ENCODE results near the gene SAYSD1. TPM values are rescaled to one million over a fixed set of nuclear protein-coding genes. Genes with fewer than 3 reads are reported as not detected.

The SAYSD1 gene
- total and polyA plus RNA-seq, 2 donors, result 12.6 to 20.1 TPM

GRCh38 chr6:39130691-39131090 is 15.7 kb upstream of the SAYSD1 start:
- Histone ChIP-seq H3K4me1 (ENCODE audit: insufficient read depth) (no peaks in the 10 kb centered on the region), H3K36me3 (ENCODE audit: insufficient read depth) (no peaks in the 10 kb centered on the region), H3K27ac (ENCODE audit: low read depth) (no peak overlapping the region), H3K4me3 (ENCODE audit: low read depth, low read length) (no peak overlapping the region)
- 86% methylated on average over 1 of the region's 1 CpG for WGBS
- DNase-seq (ENCODE audit: extremely low spot score), result no peak

- Histone ChIP-seq H3K4me3 (ENCODE audit: low read depth, low read length) (no peak overlapping the region), H3K36me3 (ENCODE audit: insufficient read depth) (no peaks in the 10 kb centered on the region), H3K27ac (ENCODE audit: low read depth) (no peak overlapping the region)
Measured at GRCh38 chr6:39128832-39129231, 13.8 kb upstream of the SAYSD1 start.

GRCh38 chr6:39128106-39128505 is 13.1 kb upstream of the SAYSD1 start:
- Histone ChIP-seq H3K4me3 (ENCODE audit: low read depth, low read length) (no peak overlapping the region), H3K36me3 (ENCODE audit: insufficient read depth) (no peaks in the 10 kb centered on the region), H3K4me1 (ENCODE audit: insufficient read depth) (no peaks in the 10 kb centered on the region), H3K27ac (ENCODE audit: low read depth) (no peak overlapping the region)
- 71% methylated on average over 3 of the region's 3 CpGs for WGBS
- DNase-seq (ENCODE audit: extremely low spot score), result no peak

More at GRCh38 chr6:39128832-39129231, 13.8 kb upstream of the SAYSD1 start:
- DNase-seq (ENCODE audit: extremely low spot score), result no peak
- no peaks in the 10 kb centered on the region for H3K4me1 ChIP-seq (ENCODE audit: insufficient read depth)

- Histone ChIP-seq H3K27ac (ENCODE audit: low read depth) (no peak overlapping the region), H3K36me3 (ENCODE audit: insufficient read depth) (no peaks in the 10 kb centered on the region), H3K4me1 (ENCODE audit: insufficient read depth) (no peaks in the 10 kb centered on the region), H3K4me3 (ENCODE audit: low read depth, low read length) (no peak overlapping the region)
- DNase-seq (ENCODE audit: extremely low spot score), result no peak
Measured at GRCh38 chr6:39124114-39124513, 9.1 kb upstream of the SAYSD1 start.

- Histone ChIP-seq H3K4me3 (ENCODE audit: low read depth, low read length) (no peak overlapping the region), H3K4me1 (ENCODE audit: insufficient read depth) (peaks cover 2% of the 10 kb centered on the region), H3K27ac (ENCODE audit: low read depth) (no peak overlapping the region), H3K36me3 (ENCODE audit: insufficient read depth) (no peaks in the 10 kb centered on the region)
- no peak for DNase-seq (ENCODE audit: extremely low spot score)
- 88% methylated on average over 4 of the region's 4 CpGs for WGBS
Measured at GRCh38 chr6:39118921-39119320, 3.9 kb upstream of the SAYSD1 start.

- Histone ChIP-seq H3K4me1 (ENCODE audit: insufficient read depth) (peaks cover 2% of the 10 kb centered on the region), H3K27ac (ENCODE audit: low read depth) (peak overlapping the region; percentile 89), H3K36me3 (ENCODE audit: insufficient read depth) (no peaks in the 10 kb centered on the region), H3K4me3 (ENCODE audit: low read depth, low read length) (peak overlapping the region; percentile 61)
- DNase-seq (ENCODE audit: extremely low spot score), result no peak
- WGBS, result 2% methylated on average over 11 of the region's 11 CpGs
Measured at GRCh38 chr6:39114388-39114703, 640 bp downstream of the SAYSD1 start.

GRCh38 chr6:39113788-39114187 is 1.2 kb downstream of the SAYSD1 start:
- Histone ChIP-seq H3K4me3 (ENCODE audit: low read depth, low read length) (no peak overlapping the region), H3K36me3 (ENCODE audit: insufficient read depth) (no peaks in the 10 kb centered on the region), H3K4me1 (ENCODE audit: insufficient read depth) (peaks cover 2% of the 10 kb centered on the region), H3K27ac (ENCODE audit: low read depth) (no peak overlapping the region)
- DNase-seq (ENCODE audit: extremely low spot score), result no peak
- 96% methylated on average over 1 of the region's 1 CpG for WGBS

- WGBS, result 84% methylated on average over 5 of the region's 5 CpGs
- peaks cover 2% of the 10 kb centered on the region for H3K4me1 ChIP-seq (ENCODE audit: insufficient read depth)
- no peak overlapping the region for H3K4me3 ChIP-seq (ENCODE audit: low read depth, low read length)
- H3K36me3 ChIP-seq (ENCODE audit: insufficient read depth), result no peaks in the 10 kb centered on the region
- no peak overlapping the region for H3K27ac ChIP-seq (ENCODE audit: low read depth)
- no peak for DNase-seq (ENCODE audit: extremely low spot score)
Measured at GRCh38 chr6:39111280-39111679, 3.7 kb downstream of the SAYSD1 start.

- Histone ChIP-seq H3K36me3 (ENCODE audit: insufficient read depth) (no peaks in the 10 kb centered on the region), H3K4me1 (ENCODE audit: insufficient read depth) (no peaks in the 10 kb centered on the region), H3K4me3 (ENCODE audit: low read depth, low read length) (no peak overlapping the region), H3K27ac (ENCODE audit: low read depth) (no peak overlapping the region)
- 86% methylated on average over 7 of the region's 7 CpGs for WGBS
- no peak for DNase-seq (ENCODE audit: extremely low spot score)
Measured at GRCh38 chr6:39108041-39108839, 6.7 kb downstream of the SAYSD1 start.

GRCh38 chr6:39107641-39108040 is 7.3 kb downstream of the SAYSD1 start:
- no peak overlapping the region for H3K4me3 ChIP-seq (ENCODE audit: low read depth, low read length)
- no peak overlapping the region for H3K27ac ChIP-seq (ENCODE audit: low read depth)
- H3K4me1 ChIP-seq (ENCODE audit: insufficient read depth), result no peaks in the 10 kb centered on the region
- DNase-seq (ENCODE audit: extremely low spot score), result no peak
- no peaks in the 10 kb centered on the region for H3K36me3 ChIP-seq (ENCODE audit: insufficient read depth)
- 36% methylated on average over 2 of the region's 2 CpGs for WGBS

- H3K36me3 ChIP-seq (ENCODE audit: insufficient read depth), result no peaks in the 10 kb centered on the region
- H3K4me3 ChIP-seq (ENCODE audit: low read depth, low read length), result no peak overlapping the region
- no peaks in the 10 kb centered on the region for H3K4me1 ChIP-seq (ENCODE audit: insufficient read depth)
- H3K27ac ChIP-seq (ENCODE audit: low read depth), result no peak overlapping the region
- DNase-seq (ENCODE audit: extremely low spot score), result no peak
- 82% methylated on average over 4 of the region's 4 CpGs for WGBS
Measured at GRCh38 chr6:39107034-39107433, 8.0 kb downstream of the SAYSD1 start.

- 73% methylated on average over 4 of the region's 4 CpGs for WGBS
- Histone ChIP-seq H3K4me3 (ENCODE audit: low read depth, low read length) (no peak overlapping the region), H3K36me3 (ENCODE audit: insufficient read depth) (no peaks in the 10 kb centered on the region), H3K4me1 (ENCODE audit: insufficient read depth) (no peaks in the 10 kb centered on the region), H3K27ac (ENCODE audit: low read depth) (no peak overlapping the region)
- no peak for DNase-seq (ENCODE audit: extremely low spot score)
Measured at GRCh38 chr6:39104528-39104927, 10.5 kb downstream of the SAYSD1 start.

GRCh38 chr6:39102821-39103136 is 12.2 kb downstream of the SAYSD1 start:
- Histone ChIP-seq H3K4me3 (ENCODE audit: low read depth, low read length) (no peak overlapping the region), H3K4me1 (ENCODE audit: insufficient read depth) (no peaks in the 10 kb centered on the region), H3K36me3 (ENCODE audit: insufficient read depth) (no peaks in the 10 kb centered on the region), H3K27ac (ENCODE audit: low read depth) (no peak overlapping the region)
- DNase-seq (ENCODE audit: extremely low spot score), result no peak
- WGBS, result 97% methylated on average over 1 of the region's 1 CpG

- Histone ChIP-seq H3K4me1 (ENCODE audit: insufficient read depth) (no peaks in the 10 kb centered on the region), H3K36me3 (ENCODE audit: insufficient read depth) (no peaks in the 10 kb centered on the region), H3K4me3 (ENCODE audit: low read depth, low read length) (no peak overlapping the region), H3K27ac (ENCODE audit: low read depth) (peak overlapping the region; percentile 19)
- no peak for DNase-seq (ENCODE audit: extremely low spot score)
- 32% methylated on average over 12 of the region's 12 CpGs for WGBS
Measured at GRCh38 chr6:39102071-39102820, 12.7 kb downstream of the SAYSD1 start.
